ENCODE data around the gene TUBB4A. TPM values are rescaled to one million over a fixed set of nuclear protein-coding genes. Genes with fewer than 3 reads are reported as not detected.

TUBB4A gene
- total RNA-seq, 1 donor from 2014 or later, result 43.4 TPM

DNA sequence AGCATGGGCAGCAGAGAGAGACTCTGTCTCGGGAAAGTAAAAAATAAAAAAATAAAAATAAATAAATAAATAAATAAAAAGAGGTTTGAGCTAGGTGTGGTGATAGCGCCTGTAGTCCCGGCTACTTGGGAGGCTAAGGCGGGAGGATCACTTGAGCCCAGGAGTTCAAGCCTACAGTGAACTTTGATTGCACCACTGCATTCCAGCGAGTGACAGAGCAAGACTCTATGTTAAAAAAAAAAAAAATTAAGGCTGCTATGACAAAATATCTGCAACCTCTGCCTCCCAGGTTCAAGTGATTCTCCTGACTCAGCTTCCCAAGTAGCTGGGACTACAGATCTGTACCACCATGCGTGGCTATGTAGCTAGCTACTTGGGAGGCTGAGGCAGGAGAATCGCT is 17.3 kb downstream of the TUBB4A start:
- Mint-ChIP-seq H3K27me3 (peaks cover 15% of the 10 kb centered on the region), H3K4me3 (ENCODE audit: low read depth) (no peak overlapping the region), H3K36me3 (ENCODE audit: insufficient read depth) (no peaks in the 10 kb centered on the region), H3K4me1 (ENCODE audit: low read depth) (no peaks in the 10 kb centered on the region), H3K27ac (no peak overlapping the region), H3K9me3 (ENCODE audit: low read depth) (no peaks in the 10 kb centered on the region)
- TF ChIP-seq, protein P1, sequence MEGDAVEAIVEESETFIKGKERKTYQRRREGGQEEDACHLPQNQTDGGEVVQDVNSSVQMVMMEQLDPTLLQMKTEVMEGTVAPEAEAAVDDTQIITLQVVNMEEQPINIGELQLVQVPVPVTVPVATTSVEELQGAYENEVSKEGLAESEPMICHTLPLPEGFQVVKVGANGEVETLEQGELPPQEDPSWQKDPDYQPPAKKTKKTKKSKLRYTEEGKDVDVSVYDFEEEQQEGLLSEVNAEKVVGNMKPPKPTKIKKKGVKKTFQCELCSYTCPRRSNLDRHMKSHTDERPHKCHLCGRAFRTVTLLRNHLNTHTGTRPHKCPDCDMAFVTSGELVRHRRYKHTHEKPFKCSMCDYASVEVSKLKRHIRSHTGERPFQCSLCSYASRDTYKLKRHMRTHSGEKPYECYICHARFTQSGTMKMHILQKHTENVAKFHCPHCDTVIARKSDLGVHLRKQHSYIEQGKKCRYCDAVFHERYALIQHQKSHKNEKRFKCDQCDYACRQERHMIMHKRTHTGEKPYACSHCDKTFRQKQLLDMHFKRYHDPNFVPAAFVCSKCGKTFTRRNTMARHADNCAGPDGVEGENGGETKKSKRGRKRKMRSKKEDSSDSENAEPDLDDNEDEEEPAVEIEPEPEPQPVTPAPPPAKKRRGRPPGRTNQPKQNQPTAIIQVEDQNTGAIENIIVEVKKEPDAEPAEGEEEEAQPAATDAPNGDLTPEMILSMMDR (IDR thresholded peaks at IDR 0.05; ENCODE audit: unreplicated experiment), result no peak
- no peak for DNase-seq (ENCODE audit: low spot score, unreplicated experiment)

DNA sequence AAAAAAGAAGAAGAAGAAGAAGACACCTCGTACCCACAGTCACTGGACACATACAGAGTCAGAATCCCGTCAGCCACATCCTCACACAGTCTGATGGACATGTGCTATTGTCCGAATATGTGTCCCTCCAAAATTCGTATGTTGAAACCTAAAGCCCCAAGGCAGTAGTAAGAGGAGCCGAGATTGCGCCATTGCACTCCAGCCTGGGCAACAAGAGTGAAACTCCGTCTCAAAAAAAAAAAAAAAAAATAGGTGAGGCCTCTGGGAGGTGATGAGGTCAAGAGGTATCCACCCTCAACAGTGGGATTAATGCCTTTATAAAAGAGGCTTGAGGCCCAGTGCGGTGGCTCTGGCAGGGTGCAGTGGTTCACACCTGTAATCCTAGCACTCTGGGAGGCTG is 17.9 kb downstream of the TUBB4A start:
- H3K36me3 Mint-ChIP-seq (ENCODE audit: insufficient read depth), result no peaks in the 10 kb centered on the region
- H3K27me3 Mint-ChIP-seq, result peaks cover 9% of the 10 kb centered on the region
- TF ChIP-seq, protein P1 (IDR thresholded peaks at IDR 0.05; ENCODE audit: unreplicated experiment), result no peak
- H3K4me1 Mint-ChIP-seq (ENCODE audit: low read depth), result no peaks in the 10 kb centered on the region
- no peak overlapping the region for H3K4me3 Mint-ChIP-seq (ENCODE audit: low read depth)
- DNase-seq (ENCODE audit: low spot score, unreplicated experiment), result no peak
- H3K27ac Mint-ChIP-seq, result no peak overlapping the region
- no peaks in the 10 kb centered on the region for H3K9me3 Mint-ChIP-seq (ENCODE audit: low read depth)

DNA sequence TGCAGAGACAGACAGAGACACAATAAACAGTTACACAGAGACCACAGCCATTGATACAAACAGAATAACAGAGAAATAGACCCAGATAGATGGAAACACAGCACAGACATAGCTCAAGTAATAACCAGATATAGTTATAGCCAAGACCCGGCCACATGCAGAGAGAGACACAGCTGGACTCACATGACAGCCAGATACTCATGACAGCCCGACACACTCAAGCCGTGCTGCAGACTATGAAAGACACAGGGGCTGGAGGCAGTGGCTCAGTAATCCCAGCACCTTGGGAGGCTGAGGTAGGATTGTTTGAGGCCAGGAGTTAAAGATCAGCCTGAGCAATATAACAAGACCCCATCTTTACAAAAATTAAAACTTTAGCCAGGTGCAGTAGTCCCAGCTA is 18.9 kb downstream of the TUBB4A start:
- TF ChIP-seq, protein P1 (IDR thresholded peaks at IDR 0.05; ENCODE audit: unreplicated experiment), result no peak

DNA sequence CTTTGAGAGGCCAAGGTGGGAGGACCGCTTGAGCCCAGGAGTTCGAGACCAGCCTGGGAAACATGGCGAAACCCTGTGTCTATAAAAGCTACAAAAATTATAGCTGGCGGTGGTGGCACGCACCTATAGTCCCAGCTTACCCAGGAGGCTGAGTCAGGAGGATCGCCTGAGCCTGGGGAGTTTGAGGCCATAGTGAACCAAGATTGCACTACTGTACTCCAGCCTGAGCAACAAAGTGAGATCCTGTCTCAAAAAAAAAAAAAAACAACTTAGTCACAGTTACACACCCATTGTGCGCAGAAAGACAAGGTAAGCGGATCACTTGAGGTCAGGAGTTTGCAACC is 19.8 kb downstream of the TUBB4A start:
- Mint-ChIP-seq H3K4me3 (ENCODE audit: low read depth) (no peak overlapping the region), H3K27ac (no peak overlapping the region), H3K36me3 (ENCODE audit: insufficient read depth) (no peaks in the 10 kb centered on the region), H3K27me3 (peaks cover 8% of the 10 kb centered on the region), H3K4me1 (ENCODE audit: low read depth) (no peaks in the 10 kb centered on the region), H3K9me3 (ENCODE audit: low read depth) (no peaks in the 10 kb centered on the region)
- TF ChIP-seq, protein P1 (IDR thresholded peaks at IDR 0.05; ENCODE audit: unreplicated experiment), result no peak
- no peak for DNase-seq (ENCODE audit: low spot score, unreplicated experiment)

More for the DNA sequence above, 18.9 kb downstream of the TUBB4A start:
- Mint-ChIP-seq H3K27me3 (peaks cover 8% of the 10 kb centered on the region), H3K36me3 (ENCODE audit: insufficient read depth) (no peaks in the 10 kb centered on the region), H3K9me3 (ENCODE audit: low read depth) (no peaks in the 10 kb centered on the region), H3K27ac (no peak overlapping the region), H3K4me3 (ENCODE audit: low read depth) (no peak overlapping the region), H3K4me1 (ENCODE audit: low read depth) (no peaks in the 10 kb centered on the region)
- no peak for DNase-seq (ENCODE audit: low spot score, unreplicated experiment)

DNA sequence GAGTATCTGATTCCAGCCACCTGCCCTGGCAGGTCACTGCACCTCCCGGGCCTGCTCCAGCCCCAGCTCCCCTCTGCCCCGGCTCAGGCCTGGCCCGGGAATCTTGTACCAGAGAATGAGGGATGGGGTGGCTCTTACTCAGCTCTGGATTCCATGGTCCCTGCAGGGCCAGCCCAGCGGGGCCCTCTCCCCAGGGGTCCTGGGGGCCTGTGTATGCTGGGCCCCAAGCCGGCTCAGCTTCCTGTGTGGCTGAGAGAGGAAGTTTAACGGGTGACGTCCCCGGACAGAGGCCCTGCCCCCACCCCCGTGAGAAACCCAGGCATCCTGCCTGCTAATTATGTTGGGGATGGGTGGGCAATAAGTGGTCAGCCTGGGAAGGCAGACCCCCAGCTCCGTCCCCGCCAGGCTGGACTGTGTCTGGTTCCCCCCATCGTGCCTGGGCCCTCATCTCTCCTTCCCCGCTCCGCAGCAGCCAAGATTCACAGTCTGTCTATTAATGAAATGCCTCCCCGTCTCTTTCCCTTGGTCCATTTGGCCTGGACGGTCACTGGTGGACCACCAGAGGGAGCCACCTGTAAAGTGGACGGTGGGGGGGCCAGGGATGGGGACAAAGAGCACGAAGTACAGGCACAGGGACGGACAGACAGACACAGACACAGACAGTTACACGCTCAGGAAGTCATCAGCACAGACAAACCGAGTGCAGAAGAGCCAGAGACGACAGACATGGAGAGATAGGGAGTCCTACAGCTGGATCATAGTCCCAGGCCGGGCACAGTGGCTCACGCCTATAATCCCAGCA is 20.4 kb downstream of the TUBB4A start, which contains the start of gene DENND1C:
Gene DENND1C, minus strand, starts transcription at position 247 of the 802 bp plus-strand sequence. Its CDS starts 92 bp downstream, at position 155.
- peaks cover 8% of the 10 kb centered on the region for H3K27me3 Mint-ChIP-seq
- no peak within 1 kb of the TSS for H3K4me3 Mint-ChIP-seq (ENCODE audit: low read depth)
- H3K4me1 Mint-ChIP-seq (ENCODE audit: low read depth), result no peaks in the 10 kb centered on the region
- H3K9me3 Mint-ChIP-seq (ENCODE audit: low read depth), result no peaks in the 10 kb centered on the region
- TF ChIP-seq, protein P1 (IDR thresholded peaks at IDR 0.05; ENCODE audit: unreplicated experiment), result peak; percentile 67
- DNase-seq (ENCODE audit: low spot score, unreplicated experiment), result no peak
- no peaks in the 10 kb centered on the region for H3K36me3 Mint-ChIP-seq (ENCODE audit: insufficient read depth)
- peak within 1 kb of the TSS; percentile 65 for H3K27ac Mint-ChIP-seq
